OCI-LY7 (cell line): ENCODE measurements around the gene VSIR.

Experiments used
- CTCF ChIP-seq: fragments of 200-600 bp; sonication (generic); conservative IDR thresholded peaks from 2 replicates; pipeline ENCODE4 v1.5.1; 2014; ENCODE audit warnings: mild to moderate bottlenecking, antibody characterized with exemption, low read length, moderate library complexity, mixed read lengths
- EZH2phosphoT487 ChIP-seq: fragments of 200-600 bp; sonication (generic); IDR thresholded peaks from 2 replicates; pipeline ENCODE4 v1.6.1; 2018; ENCODE audit warnings: low read depth, borderline replicate concordance, mild to moderate bottlenecking, mixed run types, antibody characterized with exemption, low read length, moderate library complexity, mixed read lengths

GRCh38 chr10:71701496-71702132 is 71.7 kb downstream of the VSIR start:
- no peak for TF ChIP-seq CTCF
- TF ChIP-seq EZH2phosphoT487, result no peak
